ENCODE results near the gene JMJD8. TPM values are rescaled to one million over a fixed set of nuclear protein-coding genes. Genes with fewer than 3 reads are reported as not detected.
A peak's percentile ranks its signal among the peaks of the same experiment; 100 is the strongest.

JMJD8 gene
- total RNA-seq, 1 donor from 2014 or later, result 10.2 TPM

GRCh38 chr16:667780-668518 is 16.2 kb downstream of the JMJD8 start, which contains the start of gene RHOT2:
TSS of gene RHOT2 (plus strand) at chr16:668132. CDS start at chr16:668200, 68 bp downstream.
- no peak for FAIRE-seq
- DNase-seq (ENCODE audit: low spot score in 2 of 2), result peak; percentile 95

- FAIRE-seq (no peak), DNase-seq (ENCODE audit: low spot score in 2 of 2) (no peak)
Measured at GRCh38 chr16:667113-667779, 16.9 kb downstream of the JMJD8 start.

GRCh38 chr16:666572-666971 is 17.6 kb downstream of the JMJD8 start:
- no peak for DNase-seq (ENCODE audit: low spot score in 2 of 2)
- FAIRE-seq, result no peak

- no peak for DNase-seq (ENCODE audit: low spot score in 2 of 2)
- no peak for FAIRE-seq
Measured at GRCh38 chr16:662597-662996, 21.5 kb downstream of the JMJD8 start.

GRCh38 chr16:662095-662494 is 22.0 kb downstream of the JMJD8 start:
- FAIRE-seq, result no peak
- no peak for DNase-seq (ENCODE audit: low spot score in 2 of 2)

- FAIRE-seq (no peak), DNase-seq (ENCODE audit: low spot score in 2 of 2) (no peak)
Measured at GRCh38 chr16:661184-661821, 22.8 kb downstream of the JMJD8 start.

- FAIRE-seq, result no peak
- DNase-seq (ENCODE audit: low spot score in 2 of 2), result peak; percentile 95 to 96
Measured at GRCh38 chr16:660459-661183, 23.5 kb downstream of the JMJD8 start.

GRCh38 chr16:660132-660458 is 24.0 kb downstream of the JMJD8 start:
- FAIRE-seq, result no peak
- DNase-seq (ENCODE audit: low spot score in 2 of 2), result no peak

GRCh38 chr16:659618-660017 is 24.5 kb downstream of the JMJD8 start:
- FAIRE-seq, result no peak
- no peak for DNase-seq (ENCODE audit: low spot score in 2 of 2)

- no peak for FAIRE-seq
Measured at GRCh38 chr16:658679-659571, 25.2 kb downstream of the JMJD8 start.

GRCh38 chr16:657487-657886 is 26.6 kb downstream of the JMJD8 start:
- FAIRE-seq, result no peak
- no peak for DNase-seq (ENCODE audit: low spot score in 2 of 2)

More at GRCh38 chr16:658679-659571, 25.2 kb downstream of the JMJD8 start:
- DNase-seq (ENCODE audit: low spot score in 2 of 2), result no peak

- FAIRE-seq (no peak), DNase-seq (ENCODE audit: low spot score in 2 of 2) (no peak)
Measured at GRCh38 chr16:654034-654433, 30.1 kb downstream of the JMJD8 start.

GRCh38 chr16:652454-653305 is 31.5 kb downstream of the JMJD8 start:
- DNase-seq (ENCODE audit: low spot score in 2 of 2), result no peak
- FAIRE-seq, result no peak

GRCh38 chr16:651844-652243 is 32.3 kb downstream of the JMJD8 start:
- no peak for FAIRE-seq
- no peak for DNase-seq (ENCODE audit: low spot score in 2 of 2)

GRCh38 chr16:649631-650030 is 34.5 kb downstream of the JMJD8 start:
- DNase-seq (ENCODE audit: low spot score in 2 of 2), result peak in 1 of 2 donors; percentile 63
- no peak for FAIRE-seq

- no peak for FAIRE-seq
- DNase-seq (ENCODE audit: low spot score in 2 of 2), result peak; percentile 100
Measured at GRCh38 chr16:648781-649589, 35.1 kb downstream of the JMJD8 start, which contains the start of gene WDR90. TSS of gene WDR90 (plus strand) at chr16:649365. CDS start at chr16:649417, 52 bp downstream.

- no peak for FAIRE-seq
- DNase-seq (ENCODE audit: low spot score in 2 of 2), result peak in 1 of 2 donors; percentile 55
Measured at GRCh38 chr16:648071-648780, 35.9 kb downstream of the JMJD8 start.
